ENCODE measurements around the gene DOCK10.

- TF ChIP-seq POLR2A (IDR thresholded peaks at IDR 0.05) (no peak), CTCF (IDR thresholded peaks at IDR 0.05) (no peak), POLR2AphosphoS5 (IDR thresholded peaks at IDR 0.05; ENCODE audit: insufficient read depth in 1 of 2, low read depth in 1 of 2) (no peak)
These were observed 112.8 kb downstream of the DOCK10 start for GRCh38 chr2:224929512-224929911.

Data from vagina (tissue), 2 donors.